Stomach (tissue), 9 donors: ENCODE measurements around the gene TBL3. TPM values are rescaled to one million over a fixed set of nuclear protein-coding genes. Genes with fewer than 3 reads are reported as not detected.

Source experiments
- DNase-seq, 2 donors: peaks; one replicate each; pipeline versions ENCODE4 v3.0.0 to v3.0.0-alpha.2; 2013 to 2019
- H3K27ac ChIP-seq, 5 donors: fragments of 200-600 bp in 4 of 5; sonication (generic) in 4 of 5; one replicate each; pipeline ENCODE4 v1.5.1; 2013 to 2019; ENCODE audit warnings: mild to moderate bottlenecking in 1 of 5, moderate library complexity in 1 of 5
- H3K27me3 ChIP-seq, 3 donors: fragments of 200-600 bp; sonication (generic); one replicate each; pipeline ENCODE4 v1.5.1; 2017 to 2019; ENCODE audit warnings: mixed run types in 1 of 3
- H3K36me3 ChIP-seq, 4 donors: fragments of 200-600 bp; sonication (generic); 1 replicate in 3 of 4; 2 replicates in 1 of 4; pipeline ENCODE4 v1.5.1; 2016 to 2019
- H3K4me1 ChIP-seq, 4 donors: fragments of 200-600 bp; sonication (generic); one replicate each; pipeline ENCODE4 v1.5.1; 2016 to 2019
- H3K4me3 ChIP-seq, 4 donors: fragments of 200-600 bp; sonication (generic) in 3 of 4; one replicate each; pipeline ENCODE4 v1.5.1; 2016 to 2019; ENCODE audit warnings: mild to moderate bottlenecking in 1 of 4
- H3K9me3 ChIP-seq, 4 donors: fragments of 200-600 bp; sonication (generic); one replicate each; pipeline ENCODE4 v1.5.1; 2016 to 2019
- CTCF ChIP-seq, 7 experiments: fragments of 450-650 bp in 4 of 7; fragments of 200-600 bp in 3 of 7; sonication (generic) in 3 of 7; IDR thresholded peaks; one replicate each; pipeline ENCODE4 v1.5.1; 2016 to 2019; ENCODE audit warnings: antibody characterized with exemption in 7 of 7, control low read depth in 2 of 7, mild to moderate bottlenecking in 1 of 7
- EP300 ChIP-seq: sonication (generic); formaldehyde crosslinking; IDR thresholded peaks from one replicate; pipeline ENCODE4 v1.6.1; 2017; ENCODE audit warnings: antibody characterized with exemption
- POLR2A ChIP-seq, 4 donors: fragments of 450-650 bp; IDR thresholded peaks; one replicate each; pipeline ENCODE4 v1.6.1; 2016; ENCODE audit warnings: antibody characterized with exemption in 4 of 4, control low read depth in 2 of 4, mild to moderate bottlenecking in 1 of 4, moderate library complexity in 1 of 4
- POLR2AphosphoS5 ChIP-seq, 3 donors: sonication (generic); formaldehyde crosslinking; IDR thresholded peaks; one replicate each; pipeline ENCODE4 v1.6.1; 2016; ENCODE audit warnings: antibody characterized with exemption in 3 of 3
- WGBS, 5 donors: extraction: QIAGEN DNeasy Blood & Tissue Kit in 3 of 5; methylation state at CpG; one replicate each; pipeline versions ENCODE4 v1.1.5 to v1.1.7; 2013 to 2018; 5-methylcytosine and 5-hydroxymethylcytosine counted together
- intact Hi-C: fragments of 100-400 bp; cut with DNase I; formaldehyde crosslinking; loops from one replicate; pipeline ENCODE4 v1.15.1; 2023; ENCODE audit warnings: low total_unique reads
- polyA plus RNA-seq, 3 donors: library from polyadenylated mRNA; stranded (reverse); fragments of 200-250 nt; gene quantifications; one replicate each; pipeline ENCODE4 v1.2.3, GENCODE V29; 2013
- total RNA-seq, 5 donors: library from RNA; depleted of rRNA; stranded (reverse); fragments of >200 nt; gene quantifications; one replicate each; pipeline versions ENCODE4 v1.1.0 to v1.2.3, GENCODE V29; 2014 to 2016
- donor health status: healthy with polysubstance abuse.
- donor health status: Bipolar disorder and iron deficiency.
- donor health status: healthy.

Gene TBL3
- total and polyA plus RNA-seq, 8 donors = 9.4 to 174 (median 40.8) TPM

- intact Hi-C loops = loop anchor here (10.0 kb wide), 1 partner anchor 57 kb away; no protein-coding TSS in a partner anchor
- peak overlapping the region; percentile 72 to 92 (median 78) for H3K4me3 ChIP-seq
- peak overlapping the region; percentile 72 to 95 (median 85) for H3K27ac ChIP-seq
- peak in 1 of 2 donors; percentile 16 for DNase-seq
- H3K9me3 ChIP-seq = no peaks in the 10 kb centered on the region
- TF ChIP-seq POLR2AphosphoS5 (IDR thresholded peaks at IDR 0.05) = no peak
- TF ChIP-seq CTCF (IDR thresholded peaks at IDR 0.05) = no peak
- no peak for TF ChIP-seq EP300
- H3K4me1 ChIP-seq = peaks cover 50 to 81% (median 71%) of the 10 kb centered on the region in 4 donors
- 15 to 56% (median 30%) methylated on average over 2 to 3 of the region's 3 CpGs for WGBS, 5 donors
- H3K27me3 ChIP-seq = peaks cover 0 to 7% (median 0%) of the 10 kb centered on the region in 3 donors
- H3K36me3 ChIP-seq = peaks cover 4 to 27% (median 15%) of the 10 kb centered on the region in 4 donors
These were observed 56.3 kb downstream of the TBL3 start for GRCh38 chr16:2028146-2028545.

GRCh38 chr16:2028620-2029220 is 56.9 kb downstream of the TBL3 start:
- peaks cover 0 to 7% (median 0%) of the 10 kb centered on the region in 3 donors for H3K27me3 ChIP-seq
- intact Hi-C loops = loop anchor here (10.0 kb wide), 1 partner anchor 56 kb away; no protein-coding TSS in a partner anchor
- H3K9me3 ChIP-seq = no peaks in the 10 kb centered on the region
- peaks cover 4 to 27% (median 15%) of the 10 kb centered on the region in 4 donors for H3K36me3 ChIP-seq
- whole genome bisulfite sequencing, 5 donors = 47 to 66% (median 49%) methylated on average over 13 to 18 of the region's 18 CpGs
- peaks cover 51 to 81% (median 71%) of the 10 kb centered on the region in 4 donors for H3K4me1 ChIP-seq
- TF ChIP-seq POLR2A (IDR thresholded peaks at IDR 0.05) (no peak), CTCF (IDR thresholded peaks at IDR 0.05) (no peak), EP300 (no peak), POLR2AphosphoS5 (IDR thresholded peaks at IDR 0.05) (no peak)
- H3K27ac ChIP-seq = peak overlapping the region in 4 of 5 donors; percentile 81 to 95 (median 88)
- H3K4me3 ChIP-seq = peak overlapping the region; percentile 11 to 92 (median 78)
- DNase-seq = peak in 1 of 2 donors; percentile 56

GRCh38 chr16:2029350-2029749 is 57.5 kb downstream of the TBL3 start:
- peak overlapping the region; percentile 11 to 92 (median 78) for H3K4me3 ChIP-seq
- intact Hi-C loops = loop anchor here (10.0 kb wide), 1 partner anchor 55 kb away; no protein-coding TSS in a partner anchor
- H3K4me1 ChIP-seq = peaks cover 54 to 80% (median 72%) of the 10 kb centered on the region in 4 donors
- no peaks in the 10 kb centered on the region for H3K9me3 ChIP-seq
- WGBS, 5 donors = 65 to 83% (median 73%) methylated on average over 3 to 22 of the region's 22 CpGs
- H3K36me3 ChIP-seq = peaks cover 4 to 27% (median 15%) of the 10 kb centered on the region in 4 donors
- DNase-seq = peak in 1 of 2 donors; percentile 10
- peaks cover 0 to 7% (median 0%) of the 10 kb centered on the region in 3 donors for H3K27me3 ChIP-seq
- H3K27ac ChIP-seq = peak overlapping the region in 3 of 5 donors; percentile 88 to 95 (median 92)
- no peak for TF ChIP-seq EP300
- no peak for TF ChIP-seq POLR2AphosphoS5 (IDR thresholded peaks at IDR 0.05)
- no peak for TF ChIP-seq CTCF (IDR thresholded peaks at IDR 0.05)
- no peak for TF ChIP-seq POLR2A (IDR thresholded peaks at IDR 0.05)

- TF ChIP-seq CTCF (IDR thresholded peaks at IDR 0.05) (no peak), POLR2AphosphoS5 (IDR thresholded peaks at IDR 0.05) (no peak), POLR2A (IDR thresholded peaks at IDR 0.05) (no peak), EP300 (no peak)
- Histone ChIP-seq H3K4me1 (peaks cover 59 to 82% (median 77%) of the 10 kb centered on the region in 4 donors), H3K36me3 (peaks cover 4 to 27% (median 15%) of the 10 kb centered on the region in 4 donors), H3K9me3 (no peaks in the 10 kb centered on the region), H3K27ac (peak overlapping the region in 3 of 5 donors; percentile 88 to 95 (median 92)), H3K4me3 (peak overlapping the region in 3 of 4 donors; percentile 72 to 92 (median 83)), H3K27me3 (peaks cover 0 to 7% (median 0%) of the 10 kb centered on the region in 3 donors)
- intact Hi-C loops = no loop called here
- WGBS, 5 donors = 71 to 86% (median 85%) methylated on average over 1 to 11 of the region's 11 CpGs
- DNase-seq = no peak
These were observed 58.2 kb downstream of the TBL3 start for GRCh38 chr16:2030036-2030435.
